Measurements from ENCODE around the gene PTGER3. TPM values are rescaled to one million over a fixed set of nuclear protein-coding genes. Genes with fewer than 3 reads are reported as not detected.
A peak's percentile ranks its signal among the peaks of the same experiment; 100 is the strongest.
"Not testable (repeated sequence)": the region's sequence is repeated elsewhere in the genome, so short reads cannot be mapped to it uniquely, and the experiment has no call there.

Gene PTGER3
- total RNA-seq, 1 experiment from 2014 or later: not detected

DNA sequence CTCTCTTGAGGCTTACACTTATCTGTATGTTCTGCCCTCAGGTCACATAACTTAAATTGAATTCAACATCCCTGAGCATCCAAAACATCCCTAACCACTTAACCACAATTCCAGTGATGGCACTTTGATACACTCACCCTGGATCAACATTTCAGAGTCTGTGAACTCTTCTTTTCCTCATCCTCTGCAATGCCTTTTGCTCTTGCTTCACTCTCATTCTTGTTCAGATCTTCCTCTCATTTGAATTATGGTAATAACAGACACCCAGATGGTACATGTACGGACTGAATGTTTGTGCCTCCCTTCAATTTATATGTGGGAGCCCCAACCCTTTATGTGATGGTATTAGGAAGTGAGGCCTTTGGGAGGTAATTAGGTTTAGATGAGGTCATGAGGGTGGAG lies 33.4 kb downstream of the PTGER3 start:
- peak; percentile 29 for DNase-seq (ENCODE audit: low spot score)

DNA sequence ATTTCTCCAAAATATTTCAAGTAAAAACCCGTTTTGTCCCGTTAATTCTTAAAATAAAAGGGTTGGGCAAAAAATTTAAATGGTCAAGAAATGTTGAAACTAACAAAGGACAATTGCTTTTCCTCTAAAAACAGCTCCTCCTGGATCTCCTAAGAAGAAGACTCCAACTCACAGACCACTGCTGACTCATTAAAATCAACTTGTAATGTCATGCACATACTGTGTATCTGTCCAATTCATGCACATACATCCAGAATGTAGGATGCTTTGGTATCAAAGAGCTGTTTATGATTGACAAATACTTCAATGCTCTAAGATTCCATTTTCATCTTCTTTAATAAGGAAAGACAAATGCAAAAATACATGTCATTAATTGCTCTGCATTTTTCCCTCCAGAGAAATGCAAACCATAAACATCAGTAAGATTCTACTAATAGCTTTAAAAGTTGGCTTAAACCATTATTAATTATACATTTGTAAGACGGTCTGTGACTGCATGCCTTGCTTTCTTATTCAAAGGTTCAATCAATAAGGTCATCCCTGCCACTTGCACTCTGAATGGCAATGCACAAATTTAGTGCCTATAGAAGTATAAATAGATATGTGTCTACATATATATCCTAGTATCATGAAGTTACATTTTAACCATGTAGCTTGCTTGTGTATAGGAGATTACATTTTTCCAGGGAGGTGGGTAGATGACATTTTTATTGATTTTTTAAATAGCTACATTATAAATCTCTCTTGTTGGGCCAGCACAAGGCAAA lies 44.7 kb downstream of the PTGER3 start:
- DNase-seq (ENCODE audit: low spot score): no peak

DNA sequence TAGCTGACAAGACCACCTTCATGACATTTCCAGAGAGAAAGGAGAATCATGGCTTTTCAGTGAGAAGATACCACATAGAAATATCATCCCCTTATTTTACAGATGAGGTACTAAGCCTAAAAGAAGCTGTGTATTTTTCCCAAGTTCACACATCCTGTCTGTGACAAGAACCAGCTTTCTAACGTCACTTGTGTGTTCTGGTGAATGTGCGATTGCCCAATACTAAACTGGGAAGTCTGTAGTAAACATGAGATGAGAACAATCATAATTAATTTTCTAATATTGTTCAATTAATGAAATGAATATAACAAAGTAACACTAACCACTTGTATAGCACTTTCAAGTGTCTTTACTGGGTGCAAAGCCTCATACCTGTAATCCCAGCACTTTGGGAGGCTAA lies 46.0 kb downstream of the PTGER3 start:
- DNase-seq (ENCODE audit: low spot score): no peak

DNA sequence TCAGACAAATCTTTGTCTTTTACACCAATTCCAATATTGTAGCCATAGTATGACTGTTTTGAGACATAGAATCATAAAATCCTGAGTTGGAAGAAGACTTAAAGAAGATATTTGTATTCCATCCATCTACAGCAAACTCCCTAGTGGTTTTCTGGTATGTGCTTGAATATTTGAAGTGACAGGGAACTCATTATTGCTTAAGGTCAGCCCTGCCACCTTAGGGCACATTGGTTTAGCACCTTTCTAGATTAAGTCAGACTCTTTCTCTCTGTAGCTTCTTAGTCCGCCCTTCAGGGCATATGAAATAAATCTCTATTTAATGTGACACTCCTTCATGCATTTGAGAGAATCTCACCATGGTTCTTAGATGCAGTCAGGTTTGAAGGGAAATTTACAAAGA lies 49.8 kb downstream of the PTGER3 start:
- no peak for DNase-seq (ENCODE audit: low spot score)

DNA sequence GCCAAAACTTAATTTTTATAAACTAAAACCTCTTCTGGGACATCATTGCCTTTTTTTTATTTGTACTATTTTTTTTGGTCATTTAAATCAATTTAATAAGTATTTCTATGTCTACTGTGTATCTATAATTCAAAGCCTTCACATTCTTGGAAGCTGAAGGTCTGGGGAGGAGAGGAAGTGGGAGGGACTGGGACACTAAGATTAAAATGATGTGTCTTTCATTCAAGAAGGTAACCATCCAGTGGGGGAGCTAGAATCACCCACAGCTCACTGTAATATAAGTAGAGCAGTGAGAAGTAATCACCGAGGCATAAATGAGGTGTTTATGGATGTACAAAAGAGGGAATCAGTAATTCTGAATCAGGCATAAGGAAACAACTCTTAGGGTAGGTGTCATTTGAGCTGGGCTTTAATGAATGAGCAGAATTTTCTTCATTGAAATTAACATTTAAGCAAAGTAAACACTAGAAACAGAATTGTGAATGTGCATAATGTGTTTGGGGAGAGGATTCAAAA lies 52.8 kb downstream of the PTGER3 start:
- DNase-seq (ENCODE audit: low spot score): no peak

DNA sequence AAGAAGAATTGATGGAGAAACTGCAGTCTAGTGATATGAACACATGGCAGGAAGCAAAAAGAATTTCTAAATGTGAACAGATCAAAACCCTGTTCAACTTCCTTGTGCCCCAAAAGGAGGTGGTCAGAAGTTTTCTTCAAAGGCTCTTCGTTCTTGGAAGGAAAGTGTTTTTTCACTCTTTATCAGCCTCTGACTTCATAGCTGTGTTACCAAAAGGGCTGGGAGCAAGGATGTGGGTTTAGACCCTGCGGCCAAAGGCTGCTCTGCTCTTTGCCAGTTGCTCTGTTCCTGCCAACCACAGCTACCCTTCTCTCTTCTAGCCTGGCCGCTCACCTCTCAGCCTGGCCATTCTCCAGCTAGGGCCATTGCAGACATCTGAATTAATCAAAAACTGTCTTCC lies 53.8 kb downstream of the PTGER3 start:
- no peak for DNase-seq (ENCODE audit: low spot score)

DNA sequence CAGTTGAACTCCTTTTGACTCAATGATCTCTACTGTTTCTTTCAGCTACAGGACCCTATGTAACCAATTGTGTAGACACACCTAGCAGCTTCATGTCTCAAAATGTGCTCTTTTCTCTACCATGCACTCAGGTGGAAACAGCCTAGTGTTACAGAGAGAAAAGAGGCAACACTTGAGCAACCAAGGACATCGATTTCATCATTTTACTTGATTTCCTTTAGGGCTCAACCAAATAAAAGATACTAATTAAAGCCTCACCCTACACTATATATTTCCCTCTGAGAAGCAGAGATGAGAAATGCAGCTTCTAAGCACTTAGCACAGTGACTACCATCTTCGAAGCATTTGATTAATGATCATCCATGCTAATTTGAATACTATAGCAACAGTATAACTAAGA lies 55.1 kb downstream of the PTGER3 start:
- DNase-seq (ENCODE audit: low spot score): no peak

DNA sequence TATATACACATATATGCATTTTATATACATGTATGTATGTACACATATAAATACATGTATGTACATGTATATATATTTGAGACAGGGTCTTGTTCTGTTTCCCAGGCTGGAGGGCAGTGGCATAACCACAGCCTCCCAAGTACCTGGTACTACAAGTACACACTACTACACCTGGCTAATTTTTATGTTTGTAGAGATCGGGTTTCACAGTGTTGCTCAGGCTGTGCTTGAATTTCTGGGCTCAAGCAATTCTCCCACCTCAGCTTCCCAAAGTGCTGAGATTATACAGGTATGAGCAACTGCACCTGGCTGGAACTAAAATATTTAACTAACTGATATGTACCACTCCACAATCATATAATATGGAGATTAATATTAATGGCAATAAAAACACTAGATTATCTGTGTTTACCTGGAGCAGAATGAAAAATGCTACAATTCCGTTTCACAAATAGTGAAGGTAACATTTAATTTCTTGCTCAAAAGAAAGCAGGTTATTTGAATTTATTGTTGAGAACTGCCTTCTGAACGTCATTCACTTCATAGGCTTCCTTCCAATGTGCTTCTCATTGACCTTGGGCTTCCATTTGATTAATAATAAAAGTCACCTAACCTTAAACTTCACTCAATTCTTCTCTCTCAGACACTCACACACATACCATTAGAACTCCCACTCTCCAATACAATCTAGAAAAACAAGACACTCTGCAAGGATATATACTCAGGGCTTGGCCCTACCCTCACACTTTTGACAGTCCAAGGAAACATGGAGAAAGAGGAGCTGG lies 57.0 kb downstream of the PTGER3 start:
- DNase-seq (ENCODE audit: low spot score): no peak

DNA sequence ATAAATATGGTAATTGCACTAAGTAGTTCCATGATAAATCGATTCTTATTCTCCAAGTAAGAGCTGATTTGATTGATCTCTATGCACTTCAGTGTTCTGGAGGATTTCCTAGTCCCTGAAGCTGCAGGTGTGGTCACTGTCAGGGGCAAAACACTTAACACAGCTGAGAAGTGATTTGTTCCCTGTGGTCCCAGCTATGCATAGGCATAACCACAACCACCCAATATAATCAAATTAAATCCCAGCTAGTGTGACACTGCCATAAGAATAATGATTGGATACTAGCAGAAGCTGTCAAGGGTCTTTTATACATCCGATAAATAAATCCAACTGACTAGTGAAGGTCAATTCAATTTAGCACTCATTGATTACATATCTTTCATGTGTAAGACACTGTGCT lies 60.1 kb downstream of the PTGER3 start:
- no peak for DNase-seq (ENCODE audit: low spot score)

DNA sequence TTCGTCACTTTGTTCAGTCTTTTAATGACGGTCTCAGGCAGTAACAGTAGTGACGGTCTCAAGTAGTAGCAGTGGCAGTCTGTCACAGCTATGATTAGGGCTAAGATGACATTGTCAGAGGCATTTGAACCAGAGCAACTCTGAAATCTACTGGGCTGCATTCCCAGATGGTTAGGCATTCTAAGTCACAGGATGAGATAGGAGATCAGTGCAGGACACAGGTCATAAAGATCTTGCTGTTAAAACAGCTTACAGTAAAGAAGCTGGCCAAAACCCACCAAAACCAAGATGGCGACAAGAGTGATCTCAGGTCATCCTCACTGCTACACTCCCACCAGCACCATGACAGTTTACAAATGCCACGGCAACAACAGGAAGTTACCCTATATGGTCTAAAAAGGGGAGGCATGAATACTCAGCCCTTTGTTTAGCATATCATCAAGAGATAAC lies 61.8 kb downstream of the PTGER3 start:
- DNase-seq (ENCODE audit: low spot score): not testable (repeated sequence)

DNA sequence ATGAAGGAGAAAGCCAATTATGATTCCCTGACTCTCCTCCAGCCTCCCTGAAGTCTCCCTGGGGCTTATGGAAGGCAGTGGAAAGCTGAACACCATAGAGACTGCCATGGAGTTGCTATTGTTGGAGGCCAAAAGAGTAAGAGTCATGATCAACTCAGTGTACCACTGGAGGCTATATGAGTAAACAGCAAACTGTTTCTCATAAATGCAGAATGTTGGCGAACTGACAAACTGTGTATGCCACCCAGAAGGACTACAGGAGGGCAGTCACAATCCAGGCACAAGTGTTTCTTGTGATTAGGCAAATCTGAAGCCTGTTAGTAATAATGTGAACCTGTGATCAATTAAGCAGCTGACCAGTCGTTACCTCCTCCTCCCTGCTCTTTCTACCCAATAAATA lies 62.3 kb downstream of the PTGER3 start:
- not testable (repeated sequence) for DNase-seq (ENCODE audit: low spot score)

DNA sequence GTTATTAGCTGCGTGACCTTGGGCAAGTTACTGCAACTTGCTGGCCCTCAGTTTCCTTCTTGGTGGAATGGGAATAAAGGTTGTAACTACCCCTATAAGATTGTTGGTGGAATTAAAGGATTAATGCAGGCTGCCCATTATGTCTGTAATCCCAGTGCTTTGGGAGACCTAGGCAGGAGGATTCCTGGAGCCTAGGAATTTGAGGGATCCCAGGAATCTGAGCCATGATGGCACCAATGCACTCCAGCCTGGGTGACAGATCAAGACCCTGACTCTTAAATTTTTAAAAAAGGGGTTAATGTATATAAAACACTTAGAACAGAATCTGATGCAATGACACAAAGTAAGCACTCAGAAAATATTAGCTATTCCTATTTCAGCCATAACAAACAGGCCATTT lies 67.3 kb downstream of the PTGER3 start:
- DNase-seq (ENCODE audit: low spot score): no peak

DNA sequence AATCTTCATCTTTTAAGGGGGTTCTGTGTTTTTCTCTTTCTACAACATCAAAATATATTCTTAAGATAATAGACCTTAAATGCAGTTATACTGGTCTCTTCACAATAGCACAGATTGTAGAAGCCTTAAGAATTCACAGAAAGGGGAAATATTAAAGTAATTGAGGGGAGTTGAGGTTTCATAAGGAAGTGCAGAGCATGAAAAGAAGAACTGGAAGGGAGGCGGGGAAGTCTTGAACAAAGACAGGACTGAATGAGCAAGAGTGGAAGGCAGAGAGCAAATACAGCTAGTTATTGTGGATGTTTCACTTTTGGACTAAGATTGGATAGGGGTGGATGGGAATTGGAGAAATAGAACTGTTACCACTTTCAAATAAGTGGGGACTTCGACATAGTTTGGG lies 67.7 kb downstream of the PTGER3 start:
- no peak for DNase-seq (ENCODE audit: low spot score)

DNA sequence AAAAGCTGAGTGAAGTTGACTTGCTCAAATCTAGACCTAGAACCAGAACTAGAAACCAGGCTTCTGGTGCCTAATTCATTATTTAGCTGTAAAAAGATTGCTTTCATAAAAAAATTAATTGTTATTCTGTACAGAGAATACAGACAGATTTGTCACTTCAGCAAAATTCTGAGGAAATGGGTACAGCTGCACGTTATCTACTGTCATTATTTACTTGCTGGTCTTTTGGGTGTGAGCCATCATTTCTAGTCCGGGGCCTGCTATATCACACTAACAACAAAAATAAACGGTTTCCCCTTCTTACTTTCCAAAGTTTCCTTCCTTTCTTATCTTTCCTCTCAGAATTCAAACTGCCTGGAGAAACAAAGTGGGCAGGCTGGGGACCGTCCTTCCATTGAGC lies 68.3 kb downstream of the PTGER3 start:
- DNase-seq (ENCODE audit: low spot score): no peak

DNA sequence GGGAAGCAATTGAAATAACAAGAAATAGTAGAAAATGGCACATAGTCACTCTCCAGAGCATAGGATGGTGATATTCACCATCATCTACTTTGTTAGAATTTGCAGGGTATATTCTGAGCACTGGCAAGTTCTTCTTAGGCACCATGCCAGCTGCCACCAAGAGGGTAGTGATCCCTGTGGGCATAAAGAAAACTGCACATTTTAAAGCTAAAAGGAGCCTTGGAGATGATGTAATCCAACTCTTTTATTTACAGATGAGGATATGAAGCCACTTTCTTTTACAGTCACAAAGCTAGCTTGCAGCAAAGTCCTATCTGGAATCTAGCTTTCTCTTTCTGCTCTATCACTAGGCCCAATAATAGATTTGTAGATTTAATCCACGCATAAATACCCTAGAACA lies 69.0 kb downstream of the PTGER3 start:
- no peak for DNase-seq (ENCODE audit: low spot score)

DNA sequence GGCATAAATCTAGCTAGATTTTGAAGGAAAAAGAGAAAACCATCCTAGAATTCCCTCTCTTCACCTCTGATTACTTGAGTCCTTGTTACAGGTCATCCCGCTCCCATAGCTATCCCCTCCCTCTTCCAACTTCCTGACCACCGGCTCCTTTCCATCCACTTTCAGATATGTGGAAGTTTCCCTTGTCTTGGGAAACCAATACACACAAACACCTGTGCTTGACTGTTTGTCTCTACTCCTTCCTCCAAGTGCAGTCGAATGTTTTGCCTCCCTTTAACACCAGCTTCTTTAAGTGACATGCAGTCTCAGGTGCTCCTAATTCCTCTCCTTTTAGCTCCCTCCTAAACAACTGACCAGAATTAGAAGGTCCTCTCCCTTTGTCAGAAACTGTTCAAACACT lies 70.0 kb downstream of the PTGER3 start:
- no peak for DNase-seq (ENCODE audit: low spot score)

DNA sequence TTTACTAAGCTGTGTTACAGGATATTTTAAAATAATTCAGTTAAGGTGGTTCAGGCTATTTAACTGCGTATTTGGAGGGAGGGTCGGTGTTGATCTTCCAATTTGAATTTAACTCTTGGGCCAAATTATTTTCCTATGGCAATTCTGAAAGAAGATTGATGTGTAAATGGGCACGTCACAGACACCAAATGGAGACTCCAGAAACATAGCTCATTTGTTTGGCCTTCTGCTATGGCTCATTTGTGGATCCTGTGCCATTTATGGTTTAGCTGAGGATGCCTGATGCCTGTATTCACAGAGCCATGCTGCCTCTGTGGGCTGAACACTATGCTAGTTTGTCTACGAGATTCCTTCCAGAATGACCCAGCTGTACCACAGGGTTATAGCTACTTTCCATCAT lies 70.6 kb downstream of the PTGER3 start:
- DNase-seq (ENCODE audit: low spot score): no peak

DNA sequence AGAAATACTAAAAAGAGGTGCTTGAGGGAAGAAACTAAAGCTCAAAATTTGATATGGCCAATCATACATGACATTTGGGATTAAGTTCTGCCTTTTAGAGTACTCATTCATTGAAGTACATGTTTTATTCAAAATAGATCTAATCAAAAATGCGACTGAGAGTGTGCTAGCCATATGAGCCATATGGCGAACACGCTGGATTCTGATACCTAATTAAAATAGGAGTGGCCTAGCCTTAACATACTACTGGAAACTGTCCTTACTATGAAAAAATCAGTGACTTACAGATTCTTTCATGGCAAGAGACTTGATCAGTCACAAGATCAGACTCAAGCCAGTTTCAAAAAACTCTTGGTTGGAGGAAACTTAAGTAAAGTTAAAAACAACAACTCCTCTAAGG lies 73.9 kb downstream of the PTGER3 start:
- no peak for DNase-seq (ENCODE audit: low spot score)

DNA sequence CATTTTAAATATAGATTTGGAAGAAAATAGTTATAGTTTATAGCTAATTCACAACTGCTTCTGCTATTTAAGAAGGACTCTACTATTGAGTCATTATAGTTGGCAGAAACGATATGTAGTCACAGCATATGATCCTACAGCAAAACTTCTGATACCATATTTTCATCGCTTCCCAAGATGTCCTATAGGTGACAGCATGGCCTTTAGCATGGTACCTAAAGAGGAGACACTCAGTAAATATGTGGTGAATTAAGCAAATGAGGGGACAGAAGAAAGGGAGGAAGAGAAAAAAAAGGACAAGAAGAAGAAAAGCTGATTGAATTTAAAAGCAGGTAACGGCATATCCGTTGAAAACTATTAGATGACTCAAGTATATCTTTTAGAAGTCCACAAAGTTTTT lies 77.2 kb downstream of the PTGER3 start:
- DNase-seq (ENCODE audit: low spot score): no peak

DNA sequence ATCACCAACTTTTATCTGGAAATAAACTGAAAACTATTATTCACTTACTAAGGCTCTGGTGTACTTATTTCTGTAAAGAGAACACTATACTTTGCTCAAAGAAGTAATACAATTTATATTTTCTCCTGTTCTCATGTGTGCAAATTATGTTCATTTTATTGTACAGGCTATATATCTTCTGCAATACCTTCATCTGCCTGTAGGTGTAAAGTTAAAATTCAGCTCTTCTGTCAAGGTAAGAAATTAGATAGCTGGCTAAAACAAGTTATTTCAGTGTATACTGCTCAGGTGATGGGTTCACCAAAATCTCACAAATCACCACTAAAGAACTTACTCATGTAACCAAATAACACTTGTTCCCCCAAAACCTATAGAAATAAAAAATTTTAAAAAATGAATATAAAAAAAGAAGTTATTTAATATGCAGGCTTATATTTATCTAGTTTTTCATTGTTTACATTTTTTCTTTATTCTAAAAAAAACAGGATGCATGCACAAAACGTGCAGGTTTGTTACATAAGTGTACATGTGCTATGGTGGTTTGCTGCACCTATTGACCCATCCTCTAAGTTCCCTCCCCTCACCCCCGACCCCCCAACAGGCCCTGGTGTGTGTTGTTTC lies 81.5 kb downstream of the PTGER3 start:
- DNase-seq (ENCODE audit: low spot score): no peak

DNA sequence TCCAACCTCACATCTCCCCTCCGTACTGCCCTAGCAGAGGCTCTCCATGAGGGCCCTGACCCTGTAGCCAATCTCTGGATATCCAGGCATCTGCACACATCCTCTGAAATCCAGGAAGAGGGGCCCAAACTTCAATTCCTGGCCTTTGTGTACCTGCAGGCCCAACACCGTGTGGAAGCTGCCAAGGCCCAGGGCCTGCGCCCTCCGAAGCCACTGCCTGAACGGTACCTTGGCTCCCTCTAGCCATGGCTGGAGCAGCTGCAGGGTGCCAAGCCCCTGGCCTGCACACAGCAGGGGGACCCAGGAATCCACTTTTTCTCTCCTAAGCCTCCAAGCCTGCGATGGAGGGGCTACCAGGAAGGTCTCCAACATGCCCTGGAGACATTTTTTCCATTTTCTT lies 84.2 kb downstream of the PTGER3 start:
- DNase-seq (ENCODE audit: low spot score): no peak

DNA sequence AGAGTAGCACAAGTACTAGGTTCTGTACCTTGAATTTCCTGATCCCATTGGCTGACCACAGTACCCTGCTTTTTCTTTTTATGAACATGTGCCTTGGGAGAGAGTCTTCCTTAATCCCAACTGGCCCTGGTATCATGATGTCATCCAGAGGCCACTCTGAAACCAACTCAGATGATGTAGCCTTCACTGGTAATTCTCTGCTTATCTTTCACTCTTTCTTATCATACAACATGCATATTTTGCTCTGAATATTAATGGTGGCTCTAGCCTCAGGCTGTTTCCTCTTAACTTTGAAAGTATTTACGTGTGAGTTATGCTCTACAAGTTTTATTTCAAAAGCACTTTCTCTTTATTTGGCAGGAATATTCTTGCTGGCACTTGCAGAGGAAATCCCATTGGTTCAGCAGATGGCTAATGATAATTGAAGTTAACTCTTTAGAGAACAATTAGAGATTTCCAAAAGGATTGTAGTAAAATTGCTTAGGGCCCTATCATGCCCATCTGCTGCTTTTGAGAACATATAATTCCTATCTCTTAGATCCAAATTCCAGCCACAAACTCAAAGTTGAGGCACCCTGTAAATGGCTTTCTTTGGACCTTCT lies 86.1 kb downstream of the PTGER3 start:
- DNase-seq (ENCODE audit: low spot score): no peak

Measured in A172 (cell line).